Measurements from ENCODE around the gene OR5D14.

OR5D14 gene

DNA sequence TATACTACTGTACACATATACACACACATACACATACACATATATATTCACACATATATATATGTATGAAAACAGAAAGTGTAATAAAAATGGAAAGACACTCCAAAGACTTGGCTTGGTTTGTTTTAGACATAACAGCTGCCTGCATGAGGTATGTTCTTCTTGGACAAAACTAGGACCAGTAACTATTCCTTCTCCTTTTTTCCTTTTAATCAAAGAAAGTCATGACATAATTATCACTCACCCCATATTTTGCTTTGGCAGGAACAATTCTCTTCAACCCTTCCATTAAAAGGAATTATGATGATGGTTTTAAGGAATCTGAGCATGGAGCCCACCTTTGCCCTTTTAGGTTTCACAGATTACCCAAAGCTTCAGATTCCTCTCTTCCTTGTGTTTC lies at the start of gene OR5D14:
TSS of gene OR5D14 (plus strand) at position 301 of the 400 bp plus-strand sequence. CDS start at position 301, 0 bp downstream.
- no peak for DNase-seq (ENCODE audit: low read depth)

DNA sequence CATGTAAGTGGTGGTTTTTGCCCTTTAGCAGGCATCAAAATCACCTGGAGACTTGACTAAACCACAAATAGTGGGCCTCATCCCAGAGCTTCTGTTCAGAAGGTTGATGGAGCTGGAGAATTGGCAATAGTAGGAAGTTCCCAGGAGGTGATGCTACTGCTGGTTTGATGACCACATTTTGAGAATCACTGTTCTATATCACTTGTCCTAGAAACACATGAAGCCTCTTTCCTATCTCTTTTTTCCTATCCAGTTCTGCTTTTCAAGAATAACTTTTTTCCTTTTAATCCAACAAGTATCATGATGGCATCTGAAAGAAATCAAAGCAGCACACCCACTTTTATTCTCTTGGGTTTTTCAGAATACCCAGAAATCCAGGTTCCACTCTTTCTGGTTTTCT lies 22.2 kb upstream of the OR5D14 start, which contains the start of gene OR5D13:
TSS of gene OR5D13 (plus strand) at position 301 of the 400 bp plus-strand sequence. CDS start at position 301, 0 bp downstream.
- no peak for DNase-seq (ENCODE audit: low read depth)

DNA sequence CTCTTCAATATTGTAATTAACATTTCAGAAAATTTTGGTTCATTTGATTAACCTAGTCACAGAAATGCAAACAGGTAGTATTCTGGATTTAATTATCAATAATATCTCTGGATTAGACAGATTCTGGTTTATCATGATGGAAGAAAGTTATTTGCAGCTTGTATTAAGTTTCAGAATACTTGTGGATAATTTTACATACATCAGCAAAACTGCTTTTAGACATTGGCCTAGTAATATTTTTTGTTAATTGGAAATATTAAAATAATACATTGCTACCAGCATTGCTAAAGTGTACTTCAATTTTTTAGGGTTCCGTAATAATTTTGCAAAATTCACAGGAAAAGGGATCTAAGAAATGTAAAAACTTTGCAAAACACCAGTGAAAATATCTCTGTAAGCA lies 3.8 kb upstream of the OR5D14 start:
- DNase-seq (ENCODE audit: low read depth): no peak

DNA sequence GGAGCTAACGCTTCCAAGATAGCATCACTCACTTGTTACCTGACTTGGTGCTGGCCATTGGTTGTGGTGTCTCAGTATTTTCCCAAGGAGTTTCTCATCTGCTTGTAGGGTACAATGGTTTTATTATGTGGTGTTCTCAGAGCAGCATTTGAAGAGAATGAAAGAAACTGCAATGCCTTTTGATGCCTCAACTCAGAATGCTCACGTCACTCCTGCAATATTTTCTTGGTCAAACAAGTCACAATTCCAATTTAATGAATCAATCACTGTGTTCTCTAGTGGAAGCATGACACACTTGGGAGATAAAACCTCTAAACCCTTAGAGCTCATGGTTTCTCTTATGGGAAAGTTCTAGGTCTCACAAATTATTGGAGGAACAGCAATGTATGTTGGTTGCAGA lies 2.0 kb upstream of the OR5D14 start:
- no peak for DNase-seq (ENCODE audit: low read depth)

DNA sequence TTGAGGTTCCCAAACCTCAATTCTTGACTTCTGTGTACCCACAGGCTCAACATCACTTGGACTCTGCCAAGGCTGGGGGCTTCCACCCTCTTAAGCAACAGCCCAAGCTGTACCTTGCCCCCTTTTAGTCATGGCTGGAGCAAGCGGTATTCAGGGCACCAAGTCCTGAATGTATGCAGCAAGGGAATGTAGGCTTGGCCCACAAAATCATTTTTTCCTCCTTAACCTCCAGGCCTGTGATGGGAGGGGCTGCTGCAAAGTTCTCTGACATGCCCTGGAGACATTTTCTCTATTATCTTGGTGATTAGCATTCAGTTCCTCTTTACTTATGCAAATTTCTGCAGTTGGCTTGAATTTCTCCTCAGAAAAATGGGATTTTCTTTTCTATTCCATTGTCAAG lies 10.9 kb downstream of the OR5D14 start:
- no peak for DNase-seq (ENCODE audit: low read depth)

DNA sequence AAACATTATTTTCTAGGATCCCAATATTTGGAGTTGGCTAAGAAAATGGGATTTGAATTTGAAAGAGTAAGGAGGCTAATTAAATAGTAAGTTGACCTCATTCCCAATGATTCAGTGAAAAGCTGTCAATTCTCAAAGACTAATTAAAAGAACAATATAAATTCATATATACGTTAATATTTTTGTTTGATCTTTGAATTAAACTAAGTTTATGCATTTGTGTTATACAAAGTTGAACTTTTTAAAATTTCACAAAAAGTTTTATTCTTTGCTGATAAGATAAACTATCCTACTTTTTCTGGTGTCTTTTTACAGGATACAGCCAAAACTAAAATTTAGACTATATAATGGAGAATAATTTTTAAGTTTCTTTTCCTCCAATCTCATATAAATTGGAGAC lies 15.7 kb downstream of the OR5D14 start, which contains the start of gene OR5L1:
TSS of gene OR5L1 (plus strand) at position 301 of the 400 bp plus-strand sequence. CDS start 100 bp downstream, outside the sequence.
- DNase-seq (ENCODE audit: low read depth): no peak

DNA sequence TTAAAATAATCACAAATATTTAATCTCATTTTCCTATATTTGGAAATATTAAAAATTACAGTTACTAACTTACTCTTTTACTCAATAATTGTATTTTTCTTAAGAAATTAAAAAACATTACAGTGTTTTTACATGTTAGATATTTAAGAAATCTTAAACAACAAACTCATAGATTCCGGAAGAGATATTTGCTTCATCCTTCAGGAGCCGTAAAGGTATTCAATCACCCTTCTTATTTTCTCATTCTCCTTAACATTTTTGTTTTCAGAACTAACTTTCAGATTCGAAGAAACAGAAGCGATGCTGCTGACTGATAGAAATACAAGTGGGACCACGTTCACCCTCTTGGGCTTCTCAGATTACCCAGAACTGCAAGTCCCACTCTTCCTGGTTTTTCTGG lies 24.0 kb downstream of the OR5D14 start, which contains the start of gene OR5D18:
TSS of gene OR5D18 (plus strand) at position 301 of the 400 bp plus-strand sequence. CDS start at position 301, 0 bp downstream.
- no peak for DNase-seq (ENCODE audit: low read depth)

DNA sequence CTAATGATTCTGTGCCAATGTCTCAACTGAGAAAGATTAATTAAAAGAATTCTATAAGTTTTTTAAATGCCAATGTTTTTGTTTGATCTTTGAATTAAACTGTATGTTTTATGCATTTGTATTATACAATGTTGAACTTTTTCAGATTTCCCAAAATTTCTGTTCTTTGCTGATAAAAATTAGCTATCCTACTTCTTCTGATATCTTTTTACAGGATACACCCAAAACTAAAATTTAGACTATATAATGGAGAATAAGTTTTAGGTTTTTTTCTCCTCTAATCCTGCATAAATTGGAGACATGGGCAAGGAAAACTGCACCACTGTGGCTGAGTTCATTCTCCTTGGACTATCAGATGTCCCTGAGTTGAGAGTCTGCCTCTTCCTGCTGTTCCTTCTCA lies 31.6 kb downstream of the OR5D14 start, which contains the start of gene OR5L2:
TSS of gene OR5L2 (plus strand) at position 301 of the 400 bp plus-strand sequence. CDS start at position 301, 0 bp downstream.
- DNase-seq (ENCODE audit: low read depth): no peak

DNA sequence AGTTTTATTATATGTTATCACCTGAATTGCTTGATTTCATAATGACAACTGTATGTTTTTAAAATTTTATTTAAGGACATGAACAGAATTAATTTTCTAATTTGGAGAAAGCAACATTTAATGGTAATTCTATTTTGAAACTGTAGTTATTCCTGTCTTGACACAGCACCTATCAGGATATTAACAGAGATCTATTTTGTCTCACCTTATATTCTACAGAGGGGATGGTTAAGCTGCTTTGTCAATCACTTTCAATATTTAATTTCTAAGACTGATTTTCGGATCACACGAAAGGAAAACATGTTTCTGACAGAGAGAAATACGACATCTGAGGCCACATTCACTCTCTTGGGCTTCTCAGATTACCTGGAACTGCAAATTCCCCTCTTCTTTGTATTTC lies 43.1 kb downstream of the OR5D14 start, which contains the start of gene OR5D16:
TSS of gene OR5D16 (plus strand) at position 301 of the 400 bp plus-strand sequence. CDS start at position 301, 0 bp downstream.
- DNase-seq (ENCODE audit: low read depth): no peak

Data from activated gamma-delta T cell treated with anti-CD3 and anti-CD28 coated beads, Interleukin-2, amount 50 U/mL, for 16 hours (primary cell).